ENCODE results near the gene UBE4A.

DNA sequence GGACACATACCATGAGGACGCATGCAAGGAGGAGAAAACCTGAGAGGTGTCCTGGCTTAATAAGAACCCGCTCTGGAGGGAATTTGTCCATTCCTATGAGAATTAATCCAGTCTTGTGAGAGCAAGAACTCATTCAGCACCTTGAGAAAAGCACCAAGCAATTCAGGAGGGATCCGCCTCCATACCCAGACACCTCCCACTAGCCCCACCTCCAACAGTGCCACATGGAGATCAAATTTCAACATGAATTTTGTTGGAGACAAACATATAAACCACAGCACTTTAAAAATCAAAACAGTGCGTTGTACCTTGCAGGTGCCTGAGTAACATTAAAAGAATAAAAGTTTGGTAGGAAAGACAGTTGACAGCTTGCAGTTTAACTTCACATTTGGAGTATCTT lies 11.4 kb downstream of the UBE4A start:
- TF ChIP-seq, protein P1, sequence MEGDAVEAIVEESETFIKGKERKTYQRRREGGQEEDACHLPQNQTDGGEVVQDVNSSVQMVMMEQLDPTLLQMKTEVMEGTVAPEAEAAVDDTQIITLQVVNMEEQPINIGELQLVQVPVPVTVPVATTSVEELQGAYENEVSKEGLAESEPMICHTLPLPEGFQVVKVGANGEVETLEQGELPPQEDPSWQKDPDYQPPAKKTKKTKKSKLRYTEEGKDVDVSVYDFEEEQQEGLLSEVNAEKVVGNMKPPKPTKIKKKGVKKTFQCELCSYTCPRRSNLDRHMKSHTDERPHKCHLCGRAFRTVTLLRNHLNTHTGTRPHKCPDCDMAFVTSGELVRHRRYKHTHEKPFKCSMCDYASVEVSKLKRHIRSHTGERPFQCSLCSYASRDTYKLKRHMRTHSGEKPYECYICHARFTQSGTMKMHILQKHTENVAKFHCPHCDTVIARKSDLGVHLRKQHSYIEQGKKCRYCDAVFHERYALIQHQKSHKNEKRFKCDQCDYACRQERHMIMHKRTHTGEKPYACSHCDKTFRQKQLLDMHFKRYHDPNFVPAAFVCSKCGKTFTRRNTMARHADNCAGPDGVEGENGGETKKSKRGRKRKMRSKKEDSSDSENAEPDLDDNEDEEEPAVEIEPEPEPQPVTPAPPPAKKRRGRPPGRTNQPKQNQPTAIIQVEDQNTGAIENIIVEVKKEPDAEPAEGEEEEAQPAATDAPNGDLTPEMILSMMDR (optimal IDR thresholded peaks at IDR 0.05 in 1 of 3, IDR thresholded peaks at IDR 0.05 in 1 of 3, conservative IDR thresholded peaks at IDR 0.05 in 1 of 3; ENCODE audit: extremely low read depth in 1 of 3, insufficient read depth in 2 of 3, low read length in 3 of 3), result no peak
- TF ChIP-seq EZH2 (IDR thresholded peaks at IDR 0.05; ENCODE audit: low read length), result no peak

Measured in keratinocyte (primary cell).